Measurements from ENCODE around the gene LAIR2. TPM values are rescaled to one million over a fixed set of nuclear protein-coding genes. Genes with fewer than 3 reads are reported as not detected.
A peak's percentile ranks its signal among the peaks of the same experiment; 100 is the strongest.
"Not testable (repeated sequence)": the region's sequence is repeated elsewhere in the genome, so short reads cannot be mapped to it uniquely, and the experiment has no call there.

Gene LAIR2
- total RNA-seq, 4 donors from 2014 or later: not detected

- DNase-seq (ENCODE audit: extremely low spot score): no peak
- Histone ChIP-seq H3K27ac (replicated peaks in 1 of 4) (no peak overlapping the region), H3K36me3 (no peaks in the 10 kb centered on the region), H3K27me3 (peaks cover 0 to 53% (median 0%) of the 10 kb centered on the region in 4 donors), H3K9me3 (no peaks in the 10 kb centered on the region), H3K4me1 (no peaks in the 10 kb centered on the region), H3K4me3 (no peak overlapping the region)
- TF ChIP-seq CTCF (IDR thresholded peaks at IDR 0.05) (no peak), EP300 (IDR thresholded peaks at IDR 0.05) (no peak), POLR2A (IDR thresholded peaks at IDR 0.05; ENCODE audit: low read depth) (no peak), POLR2AphosphoS5 (IDR thresholded peaks at IDR 0.05) (no peak)
- whole genome bisulfite sequencing: 52% methylated on average over 12 of the region's 12 CpGs
- intact Hi-C loops (cut with DNase I): no loop called here
Observed at GRCh38 chr19:54507824-54508223, 5.2 kb downstream of the LAIR2 start.

GRCh38 chr19:54508487-54508886 lies 5.9 kb downstream of the LAIR2 start:
- H3K27ac ChIP-seq (replicated peaks in 1 of 4); H3K4me3 ChIP-seq; H3K4me1 ChIP-seq; H3K36me3 ChIP-seq; intact Hi-C loops (cut with DNase I); DNase-seq (ENCODE audit: extremely low spot score); H3K9me3 ChIP-seq: not testable (repeated sequence)
- peaks cover 0 to 51% (median 0%) of the 10 kb centered on the region in 4 donors for H3K27me3 ChIP-seq
- no CpG with 5 or more reads among the region's 3 CpGs for WGBS

GRCh38 chr19:54509200-54509940 lies 6.7 kb downstream of the LAIR2 start:
- H3K36me3 ChIP-seq; DNase-seq (ENCODE audit: extremely low spot score); H3K27ac ChIP-seq (replicated peaks in 1 of 4); intact Hi-C loops (cut with DNase I); H3K9me3 ChIP-seq; H3K4me3 ChIP-seq; H3K4me1 ChIP-seq: not testable (repeated sequence)
- WGBS: 40% methylated on average over 1 of the region's 21 CpGs
- peaks cover 0 to 47% (median 0%) of the 10 kb centered on the region in 4 donors for H3K27me3 ChIP-seq

- no peaks in the 10 kb centered on the region for H3K9me3 ChIP-seq
- H3K4me1 ChIP-seq: no peaks in the 10 kb centered on the region
- no peak overlapping the region for H3K27ac ChIP-seq (replicated peaks in 1 of 4)
- 44% methylated on average over 3 of the region's 3 CpGs for WGBS
- peaks cover 0 to 49% (median 0%) of the 10 kb centered on the region in 4 donors for H3K27me3 ChIP-seq
- intact Hi-C loops (cut with DNase I): no loop called here
- no peak overlapping the region for H3K4me3 ChIP-seq
- TF ChIP-seq POLR2AphosphoS5 (IDR thresholded peaks at IDR 0.05) (no peak), CTCF (IDR thresholded peaks at IDR 0.05) (no peak), POLR2A (IDR thresholded peaks at IDR 0.05; ENCODE audit: low read depth) (no peak), EP300 (IDR thresholded peaks at IDR 0.05) (no peak)
- DNase-seq (ENCODE audit: extremely low spot score): no peak
- no peaks in the 10 kb centered on the region for H3K36me3 ChIP-seq
Observed at GRCh38 chr19:54515156-54515555, 12.5 kb downstream of the LAIR2 start.

- Histone ChIP-seq H3K9me3 (no peaks in the 10 kb centered on the region), H3K36me3 (no peaks in the 10 kb centered on the region), H3K27me3 (peaks cover 0 to 60% (median 0%) of the 10 kb centered on the region in 4 donors), H3K4me1 (peaks cover 0 to 4% (median 0%) of the 10 kb centered on the region in 4 donors), H3K27ac (replicated peaks in 1 of 4) (no peak overlapping the region), H3K4me3 (no peak overlapping the region)
- WGBS: 2% methylated on average over 4 of the region's 4 CpGs
- no peak for DNase-seq (ENCODE audit: extremely low spot score)
- TF ChIP-seq CTCF (IDR thresholded peaks at IDR 0.05): no peak
- no peak for TF ChIP-seq POLR2AphosphoS5 (IDR thresholded peaks at IDR 0.05)
- no peak for TF ChIP-seq EP300 (IDR thresholded peaks at IDR 0.05)
- TF ChIP-seq POLR2A (IDR thresholded peaks at IDR 0.05; ENCODE audit: low read depth): no peak
- intact Hi-C loops (cut with DNase I): no loop called here
Observed at GRCh38 chr19:54517483-54517882, 14.9 kb downstream of the LAIR2 start.

GRCh38 chr19:54518844-54519243 lies 16.2 kb downstream of the LAIR2 start:
- WGBS: 43% methylated on average over 5 of the region's 5 CpGs
- H3K4me3 ChIP-seq: no peak overlapping the region
- intact Hi-C loops (cut with DNase I): no loop called here
- DNase-seq (ENCODE audit: extremely low spot score): no peak
- H3K36me3 ChIP-seq: no peaks in the 10 kb centered on the region
- peaks cover 0 to 4% (median 0%) of the 10 kb centered on the region in 4 donors for H3K4me1 ChIP-seq
- H3K27me3 ChIP-seq: peaks cover 0 to 53% (median 0%) of the 10 kb centered on the region in 4 donors
- TF ChIP-seq POLR2AphosphoS5 (IDR thresholded peaks at IDR 0.05) (peak in 1 of 2 donors; percentile 24), POLR2A (IDR thresholded peaks at IDR 0.05; ENCODE audit: low read depth) (no peak)
- H3K27ac ChIP-seq (replicated peaks in 1 of 4): no peak overlapping the region
- H3K9me3 ChIP-seq: no peaks in the 10 kb centered on the region
